ENCODE data around the gene TBPL2.
A peak's percentile ranks its signal among the peaks of the same experiment; 100 is the strongest.
"Not testable (repeated sequence)": the region's sequence is repeated elsewhere in the genome, so short reads cannot be mapped to it uniquely, and the experiment has no call there.

TBPL2 gene

DNA sequence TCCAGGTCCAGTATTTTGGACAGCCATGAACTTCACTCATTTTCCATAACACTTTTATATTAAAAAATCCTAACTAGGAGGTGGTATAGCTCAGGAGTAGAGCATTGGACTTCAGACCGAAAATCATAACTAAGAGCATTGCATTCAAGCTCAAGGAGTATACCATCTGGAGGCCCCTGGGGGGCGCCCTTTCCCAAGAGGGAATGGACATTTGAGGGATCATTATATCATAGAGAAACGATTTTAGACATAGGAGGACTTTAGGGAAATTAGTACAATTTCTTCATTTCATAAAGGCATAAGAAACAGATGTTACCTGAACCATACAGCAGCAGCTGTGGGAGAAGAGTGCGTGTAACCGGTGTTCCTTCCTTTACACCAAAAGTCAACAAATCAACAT lies 23.6 kb downstream of the TBPL2 start:
- peak; percentile 42 for DNase-seq
- in situ Hi-C loops (cut with HindIII; ENCODE audit: low pct_ligation_motif_present, low pct_unique_long_range_greater_than_20kb, low sequenced_read_pairs) = no loop called here

GRCh38 chr14:55414551-55414950 lies 25.9 kb downstream of the TBPL2 start:
- DNase-seq = no peak
- in situ Hi-C loops (cut with HindIII; ENCODE audit: low pct_ligation_motif_present, low pct_unique_long_range_greater_than_20kb, low sequenced_read_pairs) = no loop called here

- no peak for DNase-seq
- in situ Hi-C loops (cut with HindIII; ENCODE audit: low pct_ligation_motif_present, low pct_unique_long_range_greater_than_20kb, low sequenced_read_pairs) = no loop called here
Observed at GRCh38 chr14:55412676-55413075, 27.7 kb downstream of the TBPL2 start.

DNA sequence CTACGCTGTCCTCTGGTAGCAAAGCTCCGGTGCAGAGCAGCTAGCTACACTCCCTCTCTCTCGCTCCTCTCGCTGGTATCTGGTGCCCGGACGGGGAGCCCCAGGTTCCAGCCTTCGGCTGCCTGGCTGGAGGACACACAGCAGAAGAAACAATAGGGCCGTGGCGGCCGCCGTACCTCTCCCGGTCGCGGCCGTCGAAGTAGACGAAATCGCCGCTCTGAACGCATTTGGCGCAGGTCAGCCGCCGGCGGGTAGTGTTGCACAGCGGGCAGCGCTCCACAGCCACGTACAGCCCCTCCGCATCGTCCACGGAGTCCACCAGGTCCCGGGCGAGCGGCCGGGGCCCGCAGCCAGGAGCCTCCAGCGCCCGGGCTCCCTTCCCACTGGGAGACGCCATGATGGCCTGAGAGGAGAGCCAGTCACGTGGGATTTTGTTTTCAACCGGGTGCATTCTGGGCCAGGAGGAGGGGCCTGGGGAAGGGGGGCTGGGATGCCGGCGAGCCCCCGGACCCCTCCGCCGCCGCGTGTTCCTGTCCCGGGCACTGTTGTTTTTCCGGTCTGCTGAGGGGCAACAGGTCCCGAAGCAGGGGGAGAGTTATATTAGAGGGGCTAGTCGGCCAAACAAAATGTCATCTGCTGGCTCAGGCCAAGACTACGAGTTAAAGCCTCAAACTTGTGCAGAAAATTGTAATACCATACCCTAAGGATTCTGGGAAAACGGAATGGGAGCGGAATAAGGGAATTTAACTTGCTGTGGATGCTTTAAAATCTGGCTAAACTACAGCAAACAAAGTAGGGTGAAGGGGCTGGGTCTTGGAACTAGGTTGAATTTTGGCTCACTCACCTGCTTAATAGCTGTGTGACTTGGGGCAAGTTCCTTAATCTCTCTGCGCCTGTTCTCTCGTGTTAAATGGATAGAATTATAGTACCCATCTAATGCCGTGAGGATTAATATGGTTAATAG lies 28.7 kb downstream of the TBPL2 start, which contains the start of gene ATG14:
TSS of gene ATG14 (minus strand) at position 405 of the 964 bp plus-strand sequence. CDS start at position 397, 8 bp downstream.
- peak; percentile 82 for DNase-seq
- in situ Hi-C loops (cut with HindIII; ENCODE audit: low pct_ligation_motif_present, low pct_unique_long_range_greater_than_20kb, low sequenced_read_pairs) = no loop called here

DNA sequence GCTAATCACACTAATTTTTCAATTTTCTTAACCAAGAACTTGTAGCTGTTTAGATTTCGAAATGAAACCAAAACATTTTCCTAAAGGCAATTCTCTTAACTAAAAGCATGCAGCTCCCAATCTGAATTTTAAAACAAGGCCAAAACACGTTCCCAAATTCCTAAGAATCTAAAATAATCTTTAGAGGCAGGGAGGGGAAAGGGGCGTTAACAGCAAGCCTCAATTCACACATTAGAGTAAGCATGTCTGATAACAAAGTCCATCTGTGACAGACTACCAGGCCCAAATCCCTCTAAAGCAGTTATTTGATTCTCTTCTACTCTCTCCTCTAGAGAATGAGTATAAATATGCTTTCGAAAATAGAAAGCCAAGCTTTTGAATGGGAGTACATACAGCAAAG lies 29.5 kb downstream of the TBPL2 start:
- DNase-seq = no peak
- in situ Hi-C loops (cut with HindIII; ENCODE audit: low pct_ligation_motif_present, low pct_unique_long_range_greater_than_20kb, low sequenced_read_pairs) = no loop called here

DNA sequence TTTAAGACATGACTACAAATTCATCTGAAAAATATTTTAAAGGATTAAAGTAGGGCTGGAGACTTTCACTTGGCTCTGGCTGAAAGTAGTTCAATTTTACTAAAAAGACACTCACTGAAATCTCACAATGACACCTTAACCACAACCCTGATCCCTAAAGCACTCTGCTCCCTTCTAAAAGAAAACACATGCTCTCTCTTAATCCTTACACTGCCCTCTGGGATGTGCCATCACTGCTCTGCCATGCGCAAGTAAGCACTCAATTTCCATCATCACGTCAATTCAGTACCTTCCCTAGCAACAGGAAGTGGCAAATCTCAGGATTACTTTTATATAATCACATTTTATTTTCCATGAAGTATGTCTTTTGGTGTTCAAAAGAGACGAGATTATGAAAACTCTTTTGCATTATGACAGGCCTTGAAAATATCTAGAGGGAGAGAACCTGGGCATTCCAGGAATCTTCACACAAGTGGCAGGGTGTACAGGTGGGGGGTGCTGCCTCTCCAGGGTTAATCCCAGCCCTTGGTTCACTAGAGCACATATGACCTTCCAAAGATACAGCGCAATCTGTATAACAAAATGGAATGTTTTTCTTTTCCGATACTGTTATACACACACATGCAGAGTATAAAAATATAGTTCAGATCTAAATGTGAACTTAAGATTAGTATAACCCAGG lies 36.1 kb downstream of the TBPL2 start:
- in situ Hi-C loops (cut with HindIII; ENCODE audit: low pct_ligation_motif_present, low pct_unique_long_range_greater_than_20kb, low sequenced_read_pairs) = no loop called here
- DNase-seq = no peak

DNA sequence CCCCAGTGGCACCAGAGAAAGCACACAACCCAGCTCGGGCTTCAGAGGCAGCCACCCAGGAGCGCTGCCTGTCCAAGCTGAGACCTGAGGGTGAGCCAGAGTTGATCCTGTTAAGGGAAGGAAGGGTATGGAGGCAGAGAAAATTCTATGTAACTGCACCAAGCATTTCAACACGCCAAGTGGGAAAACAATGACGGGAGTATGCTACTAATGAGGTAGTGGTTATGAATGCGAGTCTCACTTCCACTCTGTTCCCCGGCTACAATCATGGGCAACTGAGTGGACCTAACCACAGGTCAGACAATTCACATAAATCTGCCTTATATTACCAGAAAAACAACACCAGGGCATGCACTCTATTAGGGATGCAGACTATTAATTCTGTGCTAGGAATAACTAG lies 38.7 kb downstream of the TBPL2 start:
- DNase-seq = no peak
- in situ Hi-C loops (cut with HindIII; ENCODE audit: low pct_ligation_motif_present, low pct_unique_long_range_greater_than_20kb, low sequenced_read_pairs) = no loop called here

DNA sequence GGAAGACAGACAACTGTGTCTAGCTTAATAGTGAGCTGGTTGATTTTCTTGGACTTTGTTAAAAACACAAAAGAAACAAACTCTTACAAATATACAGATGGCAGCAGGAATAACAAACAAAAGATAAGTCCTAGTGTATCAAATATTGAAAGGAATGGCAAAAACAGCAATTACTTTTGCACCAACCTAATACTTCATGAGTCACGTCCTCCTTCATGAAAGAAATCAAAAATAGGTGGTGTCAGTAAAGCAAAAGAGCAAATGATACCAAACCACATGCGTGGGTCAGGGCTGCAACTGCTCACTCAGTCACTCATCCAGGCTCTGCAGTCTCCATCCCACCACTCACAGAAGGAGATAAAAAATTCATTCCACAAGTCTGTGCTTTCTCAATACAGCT lies 40.6 kb downstream of the TBPL2 start:
- no peak for DNase-seq

GRCh38 chr14:55399183-55399582 lies 41.2 kb downstream of the TBPL2 start:
- in situ Hi-C loops (cut with HindIII; ENCODE audit: low pct_ligation_motif_present, low pct_unique_long_range_greater_than_20kb, low sequenced_read_pairs) = no loop called here
- DNase-seq = no peak

More for the DNA sequence above, 40.6 kb downstream of the TBPL2 start:
- in situ Hi-C loops (cut with HindIII; ENCODE audit: low pct_ligation_motif_present, low pct_unique_long_range_greater_than_20kb, low sequenced_read_pairs) = no loop called here

- DNase-seq = peak; percentile 83
- in situ Hi-C loops (cut with HindIII; ENCODE audit: low pct_ligation_motif_present, low pct_unique_long_range_greater_than_20kb, low sequenced_read_pairs) = no loop called here
Observed at GRCh38 chr14:55398679-55399078, 41.7 kb downstream of the TBPL2 start.

GRCh38 chr14:55389330-55389729 lies 51.1 kb downstream of the TBPL2 start:
- peak; percentile 21 for DNase-seq
- in situ Hi-C loops (cut with HindIII; ENCODE audit: low pct_ligation_motif_present, low pct_unique_long_range_greater_than_20kb, low sequenced_read_pairs) = no loop called here

GRCh38 chr14:55388160-55388559 lies 52.3 kb downstream of the TBPL2 start:
- in situ Hi-C loops (cut with HindIII; ENCODE audit: low pct_ligation_motif_present, low pct_unique_long_range_greater_than_20kb, low sequenced_read_pairs) = no loop called here
- no peak for DNase-seq

DNA sequence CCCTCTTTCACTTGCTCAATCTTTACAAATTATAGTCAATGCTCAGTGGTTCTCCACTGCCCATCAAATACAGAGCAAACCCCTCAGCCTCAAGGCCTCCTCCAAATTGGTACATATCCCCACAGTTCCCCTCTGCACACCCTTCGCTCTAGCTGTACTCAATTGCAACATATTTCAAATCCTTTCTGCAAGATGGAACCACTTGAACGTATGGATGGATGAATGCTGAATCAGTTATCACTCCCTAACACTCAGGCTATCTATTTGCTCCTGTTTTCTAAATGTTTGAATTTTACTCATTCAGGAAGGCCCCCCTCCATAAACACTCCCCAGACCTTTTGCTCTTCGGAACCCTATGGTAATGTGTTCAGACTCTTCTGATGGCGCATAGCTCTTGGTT lies 53.3 kb downstream of the TBPL2 start:
- in situ Hi-C loops (cut with HindIII; ENCODE audit: low pct_ligation_motif_present, low pct_unique_long_range_greater_than_20kb, low sequenced_read_pairs) = no loop called here
- no peak for DNase-seq

- in situ Hi-C loops (cut with HindIII; ENCODE audit: low pct_ligation_motif_present, low pct_unique_long_range_greater_than_20kb, low sequenced_read_pairs) = no loop called here
- no peak for DNase-seq
Observed at GRCh38 chr14:55386037-55386808, 54.2 kb downstream of the TBPL2 start.

GRCh38 chr14:55384536-55384935 lies 55.9 kb downstream of the TBPL2 start:
- no peak for DNase-seq
- in situ Hi-C loops (cut with HindIII; ENCODE audit: low pct_ligation_motif_present, low pct_unique_long_range_greater_than_20kb, low sequenced_read_pairs) = no loop called here

DNA sequence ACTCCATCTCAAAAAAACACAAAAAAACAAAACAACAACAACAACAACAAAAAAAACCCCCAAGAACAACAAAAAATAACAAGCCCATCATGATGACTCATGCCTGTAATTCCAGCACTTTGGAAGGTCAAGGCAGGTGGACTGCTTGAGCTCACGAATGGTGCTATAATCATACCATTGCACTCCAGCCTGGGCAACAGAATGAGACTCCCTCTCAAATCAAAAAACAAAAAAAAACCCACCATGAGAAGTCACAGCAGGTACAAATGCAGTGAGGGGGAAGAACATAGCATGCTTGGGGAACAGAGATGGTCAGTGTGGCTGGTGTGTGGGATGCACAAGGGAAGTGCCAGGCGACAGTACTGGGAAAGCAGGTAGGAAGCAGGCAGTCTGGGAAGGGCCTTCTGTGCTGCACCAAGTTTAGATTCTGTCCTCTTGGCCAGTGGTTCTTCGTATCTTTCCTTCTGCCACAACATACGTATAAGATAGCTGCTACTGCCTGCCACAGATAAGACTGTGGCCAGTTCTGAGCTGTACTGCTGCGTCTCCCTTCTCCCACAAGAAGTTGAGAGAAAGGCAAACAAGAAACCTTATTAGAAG lies 56.8 kb downstream of the TBPL2 start:
- in situ Hi-C loops (cut with HindIII; ENCODE audit: low pct_ligation_motif_present, low pct_unique_long_range_greater_than_20kb, low sequenced_read_pairs) = no loop called here
- no peak for DNase-seq

DNA sequence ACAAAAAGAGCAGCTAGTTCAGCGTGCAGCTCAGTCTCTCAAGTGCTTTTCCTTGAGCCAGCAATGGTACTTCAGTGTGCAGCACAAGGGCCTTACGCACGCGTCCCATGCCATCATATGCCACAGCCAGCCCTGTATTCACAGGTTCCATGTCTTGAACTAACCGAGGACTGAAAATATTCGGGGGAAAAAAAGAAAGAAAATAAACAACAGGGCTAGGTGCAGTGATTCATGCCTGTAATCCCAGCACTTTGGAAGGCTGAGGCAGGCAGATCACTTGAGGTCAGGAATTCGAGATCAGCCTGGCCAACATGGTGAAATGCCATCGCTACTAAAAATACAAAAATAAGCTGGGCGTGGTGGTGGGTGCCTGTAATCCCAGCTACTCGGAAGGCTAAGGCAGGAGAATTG lies 57.4 kb downstream of the TBPL2 start:
- in situ Hi-C loops (cut with HindIII; ENCODE audit: low pct_ligation_motif_present, low pct_unique_long_range_greater_than_20kb, low sequenced_read_pairs); DNase-seq: not testable (repeated sequence)

DNA sequence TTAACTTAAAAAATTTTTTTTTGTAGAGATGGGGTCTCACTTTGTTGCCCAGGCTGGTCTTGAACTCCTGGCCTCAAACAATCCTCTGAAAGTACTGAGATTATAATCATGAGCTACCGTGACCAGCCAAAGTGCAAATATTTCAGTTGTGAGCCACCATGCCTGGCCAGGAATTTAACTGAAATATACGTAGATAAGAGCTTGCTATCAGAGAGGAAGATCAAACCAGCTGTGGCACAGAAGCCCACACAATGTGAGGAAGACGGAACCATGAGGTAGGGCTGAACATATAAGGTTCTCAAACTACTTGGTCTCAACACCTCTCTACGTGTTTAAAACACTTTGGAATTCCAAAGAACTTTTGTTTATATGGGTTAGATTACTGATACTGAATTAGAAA lies 57.9 kb downstream of the TBPL2 start:
- in situ Hi-C loops (cut with HindIII; ENCODE audit: low pct_ligation_motif_present, low pct_unique_long_range_greater_than_20kb, low sequenced_read_pairs) = no loop called here
- no peak for DNase-seq

DNA sequence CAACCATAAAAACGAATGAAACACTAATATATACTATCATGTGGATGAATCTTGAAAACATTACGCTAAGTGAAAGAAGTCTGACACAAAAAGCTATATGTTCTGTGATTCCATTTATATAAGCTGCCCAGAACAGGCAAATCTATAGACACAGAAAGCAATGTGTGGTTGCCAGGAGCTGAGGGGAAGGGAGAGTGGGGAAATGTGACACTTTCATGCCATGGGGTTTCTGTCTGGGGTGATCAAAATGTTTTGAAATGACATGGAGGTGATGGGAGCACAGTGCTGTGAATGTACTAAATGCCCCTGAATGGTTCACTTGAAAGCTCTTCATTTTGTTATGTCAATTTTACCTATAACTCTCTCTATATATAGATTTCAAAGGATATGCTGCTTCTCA lies 58.9 kb downstream of the TBPL2 start:
- in situ Hi-C loops (cut with HindIII; ENCODE audit: low pct_ligation_motif_present, low pct_unique_long_range_greater_than_20kb, low sequenced_read_pairs) = no loop called here

More for the DNA sequence above, 58.9 kb downstream of the TBPL2 start:
- DNase-seq = no peak

Measured in ACHN (cell line).